Progenitor cell of endocrine pancreas (in vitro differentiated cells): ENCODE measurements around the gene HIVEP3. TPM values are rescaled to one million over a fixed set of nuclear protein-coding genes. Genes with fewer than 3 reads are reported as not detected.

ENCODE experiments used
- DNase-seq: peaks from one replicate; pipeline ENCODE4 v3.0.0; 2021; ENCODE audit warnings: low spot score; ENCODE audit not compliant: unreplicated experiment
- H3K27ac Mint-ChIP-seq: 2 replicates; pipeline ENCODE4 v1.8.0; 2021; ENCODE audit warnings: mild to moderate bottlenecking, moderate library complexity, mixed read lengths
- H3K27me3 Mint-ChIP-seq: 2 replicates; pipeline ENCODE4 v1.8.0; 2021; ENCODE audit warnings: mixed read lengths
- H3K36me3 Mint-ChIP-seq: 2 replicates; pipeline ENCODE4 v1.8.0; 2022; ENCODE audit warnings: mixed read lengths; ENCODE audit not compliant: insufficient read depth
- H3K4me1 Mint-ChIP-seq: 2 replicates; pipeline ENCODE4 v1.8.0; 2021; ENCODE audit warnings: low read depth, mixed read lengths
- H3K4me3 Mint-ChIP-seq: 2 replicates; pipeline ENCODE4 v1.8.0; 2021; ENCODE audit warnings: low read depth, mild to moderate bottlenecking, moderate library complexity, mixed read lengths
- H3K9me3 Mint-ChIP-seq: 2 replicates; pipeline ENCODE4 v1.8.0; 2021; ENCODE audit warnings: low read depth, mixed read lengths
- CTCF ChIP-seq: fragments of 200-600 bp; sonication (generic); IDR thresholded peaks from one replicate; pipeline ENCODE4 v1.5.0; 2021; ENCODE audit warnings: antibody characterized with exemption, mild to moderate bottlenecking; ENCODE audit not compliant: unreplicated experiment
- total RNA-seq: library from RNA; stranded (reverse); gene quantifications from 2 replicates; pipeline ENCODE4 v1.2.1, GENCODE V29; 2021

HIVEP3 gene
- total RNA-seq, 1 donor from 2014 or later, result 1.1 TPM

GRCh38 chr1:41540886-41541591 is 377.7 kb downstream of the HIVEP3 start:
- H3K27ac Mint-ChIP-seq, result no peak overlapping the region
- no peaks in the 10 kb centered on the region for H3K4me1 Mint-ChIP-seq
- no peak for DNase-seq
- no peak for TF ChIP-seq CTCF
- no peak overlapping the region for H3K4me3 Mint-ChIP-seq
- no peaks in the 10 kb centered on the region for H3K9me3 Mint-ChIP-seq
- H3K36me3 Mint-ChIP-seq, result no peaks in the 10 kb centered on the region
- H3K27me3 Mint-ChIP-seq, result peaks cover 21% of the 10 kb centered on the region

- no peaks in the 10 kb centered on the region for H3K9me3 Mint-ChIP-seq
- no peaks in the 10 kb centered on the region for H3K36me3 Mint-ChIP-seq
- peaks cover 29% of the 10 kb centered on the region for H3K27me3 Mint-ChIP-seq
- no peak overlapping the region for H3K4me3 Mint-ChIP-seq
- no peak overlapping the region for H3K27ac Mint-ChIP-seq
- DNase-seq, result no peak
- no peaks in the 10 kb centered on the region for H3K4me1 Mint-ChIP-seq
- no peak for TF ChIP-seq CTCF
Observed at GRCh38 chr1:41539999-41540398, 378.7 kb downstream of the HIVEP3 start.

- Mint-ChIP-seq H3K36me3 (no peaks in the 10 kb centered on the region), H3K27me3 (peaks cover 35% of the 10 kb centered on the region), H3K27ac (no peak overlapping the region), H3K4me1 (no peaks in the 10 kb centered on the region), H3K4me3 (no peak overlapping the region), H3K9me3 (no peaks in the 10 kb centered on the region)
- no peak for TF ChIP-seq CTCF
- DNase-seq, result no peak
Observed at GRCh38 chr1:41539418-41539805, 379.3 kb downstream of the HIVEP3 start.

GRCh38 chr1:41538741-41539417 is 379.8 kb downstream of the HIVEP3 start:
- Mint-ChIP-seq H3K9me3 (no peaks in the 10 kb centered on the region), H3K27ac (no peak overlapping the region), H3K4me3 (no peak overlapping the region), H3K4me1 (no peaks in the 10 kb centered on the region), H3K36me3 (no peaks in the 10 kb centered on the region), H3K27me3 (peaks cover 40% of the 10 kb centered on the region)
- TF ChIP-seq CTCF, result no peak
- DNase-seq, result no peak

- no peak for TF ChIP-seq CTCF
- Mint-ChIP-seq H3K4me1 (no peaks in the 10 kb centered on the region), H3K4me3 (no peak overlapping the region), H3K27ac (no peak overlapping the region), H3K27me3 (peaks cover 48% of the 10 kb centered on the region), H3K9me3 (no peaks in the 10 kb centered on the region), H3K36me3 (no peaks in the 10 kb centered on the region)
- no peak for DNase-seq
Observed at GRCh38 chr1:41537788-41538351, 380.9 kb downstream of the HIVEP3 start.
